Measurements from ENCODE around the gene MYL2. TPM values are rescaled to one million over a fixed set of nuclear protein-coding genes. Genes with fewer than 3 reads are reported as not detected.

The MYL2 gene
- polyA plus RNA-seq, 1 donor (not counting 4 experiments of a cell fraction or from before 2014, with no cell fraction given) = 0.08 TPM

GRCh38 chr12:110934093-110934852, 13.9 kb upstream of the MYL2 start:
- Histone ChIP-seq H2AFZ (ENCODE audit: control insufficient read depth, low read length) (peak overlapping the region; percentile 52), H3K4me1 (ENCODE audit: control insufficient read depth, extremely low read depth, insufficient read depth, low read length) (peaks cover 17% of the 10 kb centered on the region), H3K27ac (ENCODE audit: control insufficient read depth, insufficient read depth, low read length) (peak overlapping the region; percentile 71), H4K20me1 (ENCODE audit: control insufficient read depth, extremely low read depth, insufficient read depth, low read length) (no peaks in the 10 kb centered on the region), H3K9ac (ENCODE audit: control insufficient read depth, extremely low read depth, insufficient read depth, low read length) (peak overlapping the region; percentile 47), H3K36me3 (ENCODE audit: control insufficient read depth in 2 of 2, extremely low read depth in 1 of 2, insufficient read depth in 2 of 2, low read length in 2 of 2) (no peaks in the 10 kb centered on the region), H3K79me2 (ENCODE audit: control insufficient read depth, insufficient read depth, low read length) (no peaks in the 10 kb centered on the region), H3K9me3 (ENCODE audit: control insufficient read depth, low read depth, low read length) (no peaks in the 10 kb centered on the region), H3K4me2 (ENCODE audit: control insufficient read depth, extremely low read depth, insufficient read depth, low read depth, low read length) (peak overlapping the region; percentile 73), H3K27me3 (ENCODE audit: control insufficient read depth, extremely low read depth, insufficient read depth, low read length) (no peaks in the 10 kb centered on the region), H3K4me3 (ENCODE audit: control insufficient read depth in 2 of 3, extremely low read depth in 1 of 3, insufficient read depth in 2 of 3, low read depth in 1 of 3, low read length in 3 of 3) (peak overlapping the region in 1 of 3 experiments; percentile 30), H3K9me1 (ENCODE audit: control insufficient read depth, extremely low read depth, insufficient read depth, low read length) (no peaks in the 10 kb centered on the region)
- dilution Hi-C loops (cut with MboI; ENCODE audit: extremely low pct_ligation_motif_present, low sequenced_read_pairs) = no loop called here
- TF ChIP-seq CTCF (optimal IDR thresholded peaks at IDR 0.05 in 1 of 3, IDR thresholded peaks at IDR 0.05 in 1 of 3, conservative IDR thresholded peaks at IDR 0.05 in 1 of 3; ENCODE audit: extremely low read depth in 1 of 3, insufficient read depth in 2 of 3, low read length in 3 of 3) = no peak
- TF ChIP-seq EZH2 (IDR thresholded peaks at IDR 0.05; ENCODE audit: low read length) = no peak
- peak; percentile 93 for FAIRE-seq
- DNase-seq (ENCODE audit: low read depth, low spot score) = peak; percentile 26

DNA sequence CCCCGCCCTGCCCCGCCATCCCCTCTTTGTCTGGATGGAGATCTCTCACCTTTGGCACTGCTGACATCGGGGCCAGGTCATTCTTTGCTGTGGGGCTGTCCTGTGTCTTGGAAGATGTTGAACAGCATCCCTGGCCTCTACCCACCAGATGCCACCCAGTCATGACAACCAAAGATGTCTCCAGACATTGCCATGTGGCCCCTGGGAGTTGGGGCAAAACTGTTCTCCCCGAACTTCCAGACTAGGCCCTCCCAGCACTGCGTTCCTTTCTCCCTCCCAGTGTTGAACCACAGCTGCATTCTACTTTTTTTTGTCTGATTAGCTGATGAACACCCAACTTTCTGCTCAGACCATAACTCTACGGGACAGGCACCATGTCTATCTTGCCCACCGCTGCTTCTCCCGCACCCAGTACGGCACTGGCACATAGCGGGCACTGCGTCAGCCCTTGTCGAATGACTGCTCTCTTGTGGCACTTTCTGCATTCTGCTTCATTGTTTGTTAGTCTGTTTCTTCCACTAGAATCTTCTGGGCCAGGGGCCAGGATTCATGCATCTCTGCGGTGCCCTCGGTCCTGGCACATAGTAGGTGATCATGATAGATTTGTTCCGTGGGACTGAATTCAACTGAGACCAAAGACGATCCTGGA, 13.1 kb upstream of the MYL2 start:
- Histone ChIP-seq H3K27ac (ENCODE audit: control insufficient read depth, insufficient read depth, low read length) (no peak overlapping the region), H3K27me3 (ENCODE audit: control insufficient read depth, extremely low read depth, insufficient read depth, low read length) (no peaks in the 10 kb centered on the region), H3K79me2 (ENCODE audit: control insufficient read depth, insufficient read depth, low read length) (no peaks in the 10 kb centered on the region), H3K4me2 (ENCODE audit: control insufficient read depth, extremely low read depth, insufficient read depth, low read depth, low read length) (no peak overlapping the region), H3K4me3 (ENCODE audit: control insufficient read depth in 2 of 3, extremely low read depth in 1 of 3, insufficient read depth in 2 of 3, low read depth in 1 of 3, low read length in 3 of 3) (no peak overlapping the region), H4K20me1 (ENCODE audit: control insufficient read depth, extremely low read depth, insufficient read depth, low read length) (no peaks in the 10 kb centered on the region), H3K9me1 (ENCODE audit: control insufficient read depth, extremely low read depth, insufficient read depth, low read length) (no peaks in the 10 kb centered on the region), H2AFZ (ENCODE audit: control insufficient read depth, low read length) (no peak overlapping the region), H3K4me1 (ENCODE audit: control insufficient read depth, extremely low read depth, insufficient read depth, low read length) (peaks cover 17% of the 10 kb centered on the region), H3K9ac (ENCODE audit: control insufficient read depth, extremely low read depth, insufficient read depth, low read length) (no peak overlapping the region), H3K36me3 (ENCODE audit: control insufficient read depth in 2 of 2, extremely low read depth in 1 of 2, insufficient read depth in 2 of 2, low read length in 2 of 2) (no peaks in the 10 kb centered on the region), H3K9me3 (ENCODE audit: control insufficient read depth, low read depth, low read length) (no peaks in the 10 kb centered on the region)
- DNase-seq (ENCODE audit: low read depth, low spot score) = no peak
- FAIRE-seq = peak; percentile 48
- TF ChIP-seq CTCF (optimal IDR thresholded peaks at IDR 0.05 in 1 of 3, IDR thresholded peaks at IDR 0.05 in 1 of 3, conservative IDR thresholded peaks at IDR 0.05 in 1 of 3; ENCODE audit: extremely low read depth in 1 of 3, insufficient read depth in 2 of 3, low read length in 3 of 3) (no peak), EZH2 (IDR thresholded peaks at IDR 0.05; ENCODE audit: low read length) (no peak)
- dilution Hi-C loops (cut with MboI; ENCODE audit: extremely low pct_ligation_motif_present, low sequenced_read_pairs) = no loop called here
